HepG2 (cell line): ENCODE measurements around the gene DNAI4. TPM values are rescaled to one million over a fixed set of nuclear protein-coding genes. Genes with fewer than 3 reads are reported as not detected.

Experiments used
- ATAC-seq: fragments of 200-7000 bp; cut with Tn5 transposase; 3 replicates; pipeline ENCODE4 v1.9.1; 2020; ENCODE audit warnings: mild to moderate bottlenecking, moderate library complexity
- BruUV-seq: library from RNA; stranded (reverse); fragments of 400-500 nt; replicated peaks from 2 replicates; lab custom pipeline; 2021; lab: Mats Ljungman, UMichigan
- CTCF ChIA-PET: fragments of 300-600 bp; formaldehyde crosslinking; extraction: SDS; loops from one replicate; lab custom pipeline; 2021; ENCODE audit warnings: low total read pairs, inconsistent platforms, low intra/inter-chr PET ratio; lab: Yijun Ruan, JAX
- POLR2A ChIA-PET: fragments of 350-600 bp; sonication (Branson Sonifier 250); formaldehyde crosslinking; loops from one replicate; lab custom pipeline; 2020; ENCODE audit warnings: antibody characterized with exemption, inconsistent platforms; lab: Yijun Ruan, JAX
- DNase-seq: peaks from one replicate; pipeline ENCODE4 v3.0.0-alpha.2; 2015; ENCODE audit warnings: low spot score
- FAIRE-seq: peaks from 3 replicates; lab custom pipeline; 2011; peaks lifted over from hg19 to GRCh38; lab: Jason Lieb, UNC
- H2AFZ ChIP-seq: one replicate; pipeline ENCODE4 v1.6.1; 2011; ENCODE audit warnings: low read length, inconsistent platforms
- H3K27ac ChIP-seq: fragments of 300-600 bp; 3 replicates; pipeline ENCODE4 v1.8.0; 2011; ENCODE audit warnings: mixed run types, mild to moderate bottlenecking, mixed read lengths, low read length, inconsistent platforms; ENCODE audit not compliant: insufficient read depth; ENCODE audit errors: extremely low read length
- H3K27me3 ChIP-seq, 2 experiments: fragments of 200-600 bp in 1 of 2; 2 replicates in 1 of 2; 3 replicates in 1 of 2; pipeline versions ENCODE4 v1.6.0 to v1.8.0; 2011; ENCODE audit warnings: low read length in 2 of 2, mild to moderate bottlenecking in 2 of 2, moderate library complexity in 2 of 2, inconsistent platforms in 1 of 2; ENCODE audit not compliant: insufficient read depth in 2 of 2, control insufficient read depth in 1 of 2
- H3K36me3 ChIP-seq, 2 experiments: fragments of 200-600 bp in 1 of 2; replicated peaks in 1 of 2; 2 replicates in 1 of 2; 3 replicates in 1 of 2; pipeline versions ENCODE4 v1.5.1 to v1.8.0; 2011; ENCODE audit warnings: low read length in 2 of 2, inconsistent platforms in 1 of 2; ENCODE audit not compliant: insufficient read depth in 2 of 2, control insufficient read depth in 1 of 2
- H3K4me1 ChIP-seq: 2 replicates; pipeline ENCODE4 v1.5.1; 2012; ENCODE audit warnings: low read length, inconsistent platforms; ENCODE audit not compliant: insufficient read depth
- H3K4me2 ChIP-seq: 2 replicates; pipeline ENCODE4 v1.6.0; 2011; ENCODE audit warnings: low read depth, low read length, inconsistent platforms
- H3K4me3 ChIP-seq, 3 experiments: fragments of 200-600 bp in 1 of 3; sonication (generic), shearing (Covaris generic) in 1 of 3; replicated peaks in 1 of 3; 2 replicates each; pipeline ENCODE4 v1.5.1; 2011 to 2016; ENCODE audit warnings: low read length in 3 of 3, inconsistent platforms in 2 of 3, low read depth in 2 of 3, mild to moderate bottlenecking in 2 of 3, control low read depth in 1 of 3, mixed read lengths in 1 of 3; ENCODE audit not compliant: insufficient read depth in 1 of 3
- H3K79me2 ChIP-seq: one replicate; pipeline ENCODE4 v1.6.1; 2011; ENCODE audit warnings: low read length, inconsistent platforms; ENCODE audit not compliant: insufficient read depth
- H3K9ac ChIP-seq: 2 replicates; pipeline ENCODE4 v1.6.0; 2011; ENCODE audit warnings: mild to moderate bottlenecking, low read depth, low read length, inconsistent platforms; ENCODE audit not compliant: insufficient read depth
- H3K9me3 ChIP-seq: 2 replicates; pipeline ENCODE4 v1.5.1; 2012; ENCODE audit warnings: mild to moderate bottlenecking, low read length
- H4K20me1 ChIP-seq: 2 replicates; pipeline ENCODE4 v1.6.0; 2011; ENCODE audit warnings: inconsistent platforms, mild to moderate bottlenecking, low read length, moderate library complexity; ENCODE audit not compliant: insufficient read depth
- CEBPB ChIP-seq: IDR thresholded peaks from 2 replicates; pipeline ENCODE4 v1.6.1; 2011; ENCODE audit warnings: low read depth, low read length, improper control_type of control experiment, borderline replicate concordance
- EED ChIP-seq: sonication (generic); formaldehyde crosslinking; IDR thresholded peaks from 2 replicates; pipeline ENCODE4 v1.5.0; 2020; ENCODE audit warnings: mild to moderate bottlenecking, missing genetic modification reagents
- FOXA1 ChIP-seq, 2 experiments: fragments of 450-650 bp in 1 of 2; sonication (generic) in 1 of 2; formaldehyde crosslinking in 1 of 2; IDR thresholded peaks; 2 replicates each; pipeline versions ENCODE4 v1.4.0 to v1.6.1; 2016 to 2020; ENCODE audit warnings: missing genetic modification reagents in 1 of 2
- HNF4A ChIP-seq: sonication (generic); formaldehyde crosslinking; IDR thresholded peaks from 2 replicates; pipeline ENCODE4 v1.4.0; 2020; ENCODE audit warnings: missing genetic modification reagents
- RFX1 ChIP-seq: fragments of 450-650 bp; IDR thresholded peaks from 2 replicates; pipeline ENCODE4 v1.6.1; 2017
- SNRNP70 ChIP-seq: fragments of 200-400 bp; formaldehyde crosslinking; IDR thresholded peaks from 2 replicates; pipeline ENCODE4 v1.6.1; 2017; ENCODE audit warnings: mild to moderate bottlenecking, low read depth, low read length, moderate library complexity
- SSRP1 ChIP-seq: IDR thresholded peaks from 2 replicates; pipeline ENCODE4 v1.6.1; 2016; ENCODE audit warnings: control low read depth
- ZNF333 ChIP-seq: sonication (generic); formaldehyde crosslinking; IDR thresholded peaks from 2 replicates; pipeline ENCODE4 v1.4.0; 2020; ENCODE audit warnings: mild to moderate bottlenecking, missing genetic modification reagents, borderline replicate concordance
- ZNF451 ChIP-seq: sonication (generic); formaldehyde crosslinking; IDR thresholded peaks from 2 replicates; pipeline ENCODE4 v1.5.0; 2020; ENCODE audit warnings: mild to moderate bottlenecking, missing genetic modification reagents
- ZNF772 ChIP-seq: sonication (generic); formaldehyde crosslinking; IDR thresholded peaks from 2 replicates; pipeline ENCODE4 v1.5.0; 2020; ENCODE audit warnings: mild to moderate bottlenecking, missing genetic modification reagents
- ZNF775 ChIP-seq: sonication (generic); formaldehyde crosslinking; IDR thresholded peaks from 2 replicates; pipeline ENCODE4 v1.4.0; 2020; ENCODE audit warnings: missing genetic modification reagents, mild to moderate bottlenecking, moderate library complexity, borderline replicate concordance
- WGBS: methylation state at CpG from one replicate; pipeline ENCODE4 v1.1.6; 2017; ENCODE audit warnings: low lambda C conversion rate; 5-methylcytosine and 5-hydroxymethylcytosine counted together
- in situ Hi-C: cut with HindIII; loops from 2 replicates; pipeline ENCODE4 v1.10.0; 2017; ENCODE audit warnings: low pct_unique_long_range_greater_than_20kb; ENCODE audit not compliant: extremely low pct_ligation_motif_present
- intact Hi-C: fragments of 100-400 bp; cut with micrococcal nuclease; formaldehyde crosslinking; loops from one replicate; pipeline ENCODE4 v1.10.0; 2022; ENCODE audit not compliant: unreplicated experiment
- polyA plus RNA-seq, 8 experiments: library from polyadenylated mRNA; depleted of rRNA in 3 of 8; stranded (reverse) in 7 of 8; unstranded in 1 of 8; fragments of >200 nt; fragmentation: Illumina TruSeq in 4 of 8; extraction: Trizol in 4 of 8; gene quantifications; 2 replicates each; pipeline versions ENCODE4 v1.2.1 to v1.2.3, GENCODE V29; 2011 to 2016; ENCODE audit warnings: low read depth in 4 of 8, missing spikeins in 1 of 8, mixed read lengths in 1 of 8; ENCODE audit not compliant: insufficient read depth in 1 of 8
- total RNA-seq, 5 experiments: library from RNA; depleted of rRNA; stranded (reverse); fragments of >200 nt; fragmentation: Illumina TruSeq; extraction: Trizol; gene quantifications; 2 replicates each; pipeline ENCODE4 v1.2.3, GENCODE V29; 2016; ENCODE audit warnings: low read depth in 1 of 5
- TF ChIP-seq, protein P1 (sequence below): sonication (generic); formaldehyde crosslinking; IDR thresholded peaks from 2 replicates; pipeline ENCODE4 v1.4.0; 2020; ENCODE audit warnings: missing genetic modification reagents, borderline replicate concordance
- TF ChIP-seq, protein P2 (sequence below): IDR thresholded peaks from 2 replicates; pipeline ENCODE4 v1.6.1; 2016; ENCODE audit warnings: missing genetic modification reagents, missing compliant biosample characterization
- TF ChIP-seq, protein P3 (sequence below): sonication (generic); formaldehyde crosslinking; IDR thresholded peaks from 2 replicates; pipeline ENCODE4 v1.4.0; 2020; ENCODE audit warnings: missing genetic modification reagents

Gene DNAI4
- total and polyA plus RNA-seq, 2 of the 13 experiments (the other 11 are each of a cell fraction or from before 2014, with no cell fraction given): 0.04 to 0.08 TPM

DNA sequence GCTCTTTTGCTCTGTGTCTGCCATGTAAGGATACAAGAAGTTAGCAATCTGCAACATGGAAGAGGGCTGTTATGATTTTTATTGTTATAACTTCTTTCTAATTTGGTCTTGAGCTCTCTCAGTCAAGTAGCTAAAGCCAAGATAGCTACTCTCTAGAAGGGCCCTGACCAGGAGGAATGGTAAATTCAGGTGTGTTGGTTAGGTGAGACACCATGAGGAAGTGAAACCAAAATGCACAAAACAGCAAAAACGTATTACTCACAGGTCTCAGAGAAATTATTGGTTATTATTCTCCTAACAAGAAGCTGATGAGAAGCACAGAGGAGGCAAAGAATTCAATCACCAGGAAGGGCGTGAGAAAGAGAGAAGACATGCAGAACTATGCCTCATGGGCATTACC, 71.8 kb downstream of the DNAI4 start (continued):
- TF ChIP-seq SNRNP70 (no peak), ZNF333 (CRISPR knock-in tag) (no peak)
- TF ChIP-seq, protein P1, sequence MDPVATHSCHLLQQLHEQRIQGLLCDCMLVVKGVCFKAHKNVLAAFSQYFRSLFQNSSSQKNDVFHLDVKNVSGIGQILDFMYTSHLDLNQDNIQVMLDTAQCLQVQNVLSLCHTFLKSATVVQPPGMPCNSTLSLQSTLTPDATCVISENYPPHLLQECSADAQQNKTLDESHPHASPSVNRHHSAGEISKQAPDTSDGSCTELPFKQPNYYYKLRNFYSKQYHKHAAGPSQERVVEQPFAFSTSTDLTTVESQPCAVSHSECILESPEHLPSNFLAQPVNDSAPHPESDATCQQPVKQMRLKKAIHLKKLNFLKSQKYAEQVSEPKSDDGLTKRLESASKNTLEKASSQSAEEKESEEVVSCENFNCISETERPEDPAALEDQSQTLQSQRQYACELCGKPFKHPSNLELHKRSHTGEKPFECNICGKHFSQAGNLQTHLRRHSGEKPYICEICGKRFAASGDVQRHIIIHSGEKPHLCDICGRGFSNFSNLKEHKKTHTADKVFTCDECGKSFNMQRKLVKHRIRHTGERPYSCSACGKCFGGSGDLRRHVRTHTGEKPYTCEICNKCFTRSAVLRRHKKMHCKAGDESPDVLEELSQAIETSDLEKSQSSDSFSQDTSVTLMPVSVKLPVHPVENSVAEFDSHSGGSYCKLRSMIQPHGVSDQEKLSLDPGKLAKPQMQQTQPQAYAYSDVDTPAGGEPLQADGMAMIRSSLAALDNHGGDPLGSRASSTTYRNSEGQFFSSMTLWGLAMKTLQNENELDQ: no peak
- TF ChIP-seq, all 625 proteins: peak for 0

DNA sequence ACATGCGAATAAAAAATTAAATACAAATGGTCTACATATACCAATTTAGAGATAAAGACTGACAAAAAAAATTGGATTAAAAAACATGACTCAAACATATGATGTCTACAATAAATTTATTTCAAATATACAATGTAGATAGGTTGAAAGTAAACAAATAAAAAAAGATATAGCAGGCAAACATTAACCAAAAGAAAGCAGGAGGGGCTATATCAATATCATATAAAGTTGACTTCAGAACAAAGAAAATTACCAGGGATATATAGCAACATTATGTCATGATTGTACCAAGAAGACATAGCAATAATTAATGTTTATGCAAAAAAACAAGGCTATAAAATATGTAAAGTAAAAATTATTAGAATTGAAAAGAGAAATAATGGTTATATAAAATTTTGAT, 73.7 kb downstream of the DNAI4 start:
- Histone ChIP-seq H2AFZ (no peak overlapping the region), H3K9ac (no peak overlapping the region), H4K20me1 (no peaks in the 10 kb centered on the region), H3K9me3 (no peaks in the 10 kb centered on the region), H3K36me3 (no peaks in the 10 kb centered on the region), H3K4me1 (no peaks in the 10 kb centered on the region), H3K27ac (no peak overlapping the region), H3K79me2 (no peaks in the 10 kb centered on the region), H3K27me3 (no peaks in the 10 kb centered on the region), H3K4me2 (no peak overlapping the region), H3K4me3 (no peak overlapping the region)
- in situ Hi-C loops: no loop called here
- ChIA-PET CTCF (no interaction called here), POLR2A (no interaction called here)
- WGBS: 3% methylated on average over 1 of the region's 1 CpG
- no TSS peak for BruUV-seq
- intact Hi-C loops: no loop called here
- no peak for ATAC-seq
- no peak for DNase-seq
- TF ChIP-seq FOXA1 (IDR thresholded peaks at IDR 0.05): no peak
- TF ChIP-seq FOXA1 (CRISPR knock-in tag; IDR thresholded peaks at IDR 0.05): no peak
- no peak for TF ChIP-seq CEBPB
- no peak for TF ChIP-seq SSRP1 (CRISPR knock-in tag)
- TF ChIP-seq, protein P2, sequence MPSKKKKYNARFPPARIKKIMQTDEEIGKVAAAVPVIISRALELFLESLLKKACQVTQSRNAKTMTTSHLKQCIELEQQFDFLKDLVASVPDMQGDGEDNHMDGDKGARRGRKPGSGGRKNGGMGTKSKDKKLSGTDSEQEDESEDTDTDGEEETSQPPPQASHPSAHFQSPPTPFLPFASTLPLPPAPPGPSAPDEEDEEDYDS (CRISPR knock-in tag): no peak
- TF ChIP-seq HNF4A: no peak
- TF ChIP-seq, protein P3, sequence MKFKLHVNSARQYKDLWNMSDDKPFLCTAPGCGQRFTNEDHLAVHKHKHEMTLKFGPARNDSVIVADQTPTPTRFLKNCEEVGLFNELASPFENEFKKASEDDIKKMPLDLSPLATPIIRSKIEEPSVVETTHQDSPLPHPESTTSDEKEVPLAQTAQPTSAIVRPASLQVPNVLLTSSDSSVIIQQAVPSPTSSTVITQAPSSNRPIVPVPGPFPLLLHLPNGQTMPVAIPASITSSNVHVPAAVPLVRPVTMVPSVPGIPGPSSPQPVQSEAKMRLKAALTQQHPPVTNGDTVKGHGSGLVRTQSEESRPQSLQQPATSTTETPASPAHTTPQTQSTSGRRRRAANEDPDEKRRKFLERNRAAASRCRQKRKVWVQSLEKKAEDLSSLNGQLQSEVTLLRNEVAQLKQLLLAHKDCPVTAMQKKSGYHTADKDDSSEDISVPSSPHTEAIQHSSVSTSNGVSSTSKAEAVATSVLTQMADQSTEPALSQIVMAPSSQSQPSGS (CRISPR knock-in tag): no peak
- no peak for TF ChIP-seq RFX1
- TF ChIP-seq ZNF451 (CRISPR knock-in tag): no peak
- TF ChIP-seq EED (CRISPR knock-in tag): no peak
- no peak for TF ChIP-seq ZNF772 (CRISPR knock-in tag)
- TF ChIP-seq ZNF775 (CRISPR knock-in tag): no peak
- no peak for FAIRE-seq
